ENCODE data around the gene LGR6.
A peak's percentile ranks its signal among the peaks of the same experiment; 100 is the strongest.

DNA sequence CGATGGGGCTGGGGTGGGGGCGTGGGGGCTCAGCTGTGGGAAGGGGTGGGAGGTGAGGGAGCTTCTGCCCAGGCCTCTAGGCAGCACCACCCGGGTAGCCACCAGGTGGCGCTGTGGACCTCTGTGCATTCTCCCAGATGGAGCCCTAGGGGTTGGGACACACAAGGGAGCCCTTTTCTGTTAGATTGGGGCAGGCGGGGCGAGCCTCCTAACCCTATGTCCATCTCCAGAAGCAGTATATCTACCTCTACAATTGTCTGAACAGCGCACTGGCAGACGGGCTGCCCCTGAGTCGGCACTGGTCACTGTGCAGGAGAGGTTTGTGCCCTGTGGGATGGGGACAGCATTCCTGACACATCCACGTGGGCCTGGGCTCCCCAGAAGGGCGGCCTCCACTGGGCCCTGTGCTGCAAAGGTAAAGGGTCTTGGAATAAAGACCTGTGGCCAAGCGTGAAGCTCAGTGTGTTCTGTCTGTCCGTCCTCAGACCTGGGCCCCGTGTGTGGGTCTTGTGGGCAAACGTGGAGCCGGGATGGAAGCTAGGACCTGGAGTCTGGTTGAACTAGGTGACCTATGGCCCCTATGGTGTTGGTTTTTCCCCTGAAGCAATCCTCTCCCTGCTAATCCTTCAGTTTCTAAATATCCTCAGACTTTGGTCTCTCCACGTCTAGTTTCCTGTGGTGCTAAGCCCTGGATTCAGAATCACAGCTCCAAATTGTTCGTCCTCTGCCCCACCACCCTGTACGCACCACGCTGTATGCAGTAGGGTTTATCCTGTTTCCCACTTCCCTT lies 4.4 kb upstream of the LGR6 start:
- no peak for TF ChIP-seq POLR2A (IDR thresholded peaks at IDR 0.05)
- TF ChIP-seq, protein P1, sequence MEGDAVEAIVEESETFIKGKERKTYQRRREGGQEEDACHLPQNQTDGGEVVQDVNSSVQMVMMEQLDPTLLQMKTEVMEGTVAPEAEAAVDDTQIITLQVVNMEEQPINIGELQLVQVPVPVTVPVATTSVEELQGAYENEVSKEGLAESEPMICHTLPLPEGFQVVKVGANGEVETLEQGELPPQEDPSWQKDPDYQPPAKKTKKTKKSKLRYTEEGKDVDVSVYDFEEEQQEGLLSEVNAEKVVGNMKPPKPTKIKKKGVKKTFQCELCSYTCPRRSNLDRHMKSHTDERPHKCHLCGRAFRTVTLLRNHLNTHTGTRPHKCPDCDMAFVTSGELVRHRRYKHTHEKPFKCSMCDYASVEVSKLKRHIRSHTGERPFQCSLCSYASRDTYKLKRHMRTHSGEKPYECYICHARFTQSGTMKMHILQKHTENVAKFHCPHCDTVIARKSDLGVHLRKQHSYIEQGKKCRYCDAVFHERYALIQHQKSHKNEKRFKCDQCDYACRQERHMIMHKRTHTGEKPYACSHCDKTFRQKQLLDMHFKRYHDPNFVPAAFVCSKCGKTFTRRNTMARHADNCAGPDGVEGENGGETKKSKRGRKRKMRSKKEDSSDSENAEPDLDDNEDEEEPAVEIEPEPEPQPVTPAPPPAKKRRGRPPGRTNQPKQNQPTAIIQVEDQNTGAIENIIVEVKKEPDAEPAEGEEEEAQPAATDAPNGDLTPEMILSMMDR (IDR thresholded peaks at IDR 0.05) = peak; percentile 47 to 88 (median 83)

All from right lobe of liver (tissue), 4 donors.